IPS-18c (cell line): ENCODE data around the gene PLXNA2.

ENCODE experiments used
- H3K4me3 ChIP-seq: 2 replicates; pipeline ENCODE4 v1.7.0; 2013; ENCODE audit warnings: low read depth, mild to moderate bottlenecking, low read length, moderate library complexity; ENCODE audit not compliant: insufficient read depth
- H3K9me3 ChIP-seq: one replicate; pipeline ENCODE4 v1.6.1; 2013; ENCODE audit warnings: mild to moderate bottlenecking, low read length, moderate library complexity; ENCODE audit not compliant: control insufficient read depth, insufficient read depth

The PLXNA2 gene

GRCh38 chr1:208113011-208113410, 131.2 kb downstream of the PLXNA2 start:
- Histone ChIP-seq H3K9me3 (no peaks in the 10 kb centered on the region), H3K4me3 (no peak overlapping the region)

- Histone ChIP-seq H3K9me3 (no peaks in the 10 kb centered on the region), H3K4me3 (no peak overlapping the region)
These were observed 131.8 kb downstream of the PLXNA2 start for GRCh38 chr1:208112401-208112800.

- no peak overlapping the region for H3K4me3 ChIP-seq
- H3K9me3 ChIP-seq = no peaks in the 10 kb centered on the region
These were observed 132.5 kb downstream of the PLXNA2 start for GRCh38 chr1:208111646-208112190.

- Histone ChIP-seq H3K4me3 (no peak overlapping the region), H3K9me3 (no peaks in the 10 kb centered on the region)
These were observed 133.9 kb downstream of the PLXNA2 start for GRCh38 chr1:208110296-208110695.

GRCh38 chr1:208108646-208109330, 135.4 kb downstream of the PLXNA2 start:
- H3K4me3 ChIP-seq = no peak overlapping the region
- no peaks in the 10 kb centered on the region for H3K9me3 ChIP-seq

- no peak overlapping the region for H3K4me3 ChIP-seq
- no peaks in the 10 kb centered on the region for H3K9me3 ChIP-seq
These were observed 136.0 kb downstream of the PLXNA2 start for GRCh38 chr1:208108213-208108608.

GRCh38 chr1:208107425-208108212, 136.6 kb downstream of the PLXNA2 start:
- Histone ChIP-seq H3K9me3 (no peaks in the 10 kb centered on the region), H3K4me3 (no peak overlapping the region)

GRCh38 chr1:208106218-208106617, 138.0 kb downstream of the PLXNA2 start:
- no peaks in the 10 kb centered on the region for H3K9me3 ChIP-seq
- H3K4me3 ChIP-seq = no peak overlapping the region

GRCh38 chr1:208105756-208106155, 138.4 kb downstream of the PLXNA2 start:
- Histone ChIP-seq H3K4me3 (no peak overlapping the region), H3K9me3 (no peaks in the 10 kb centered on the region)

GRCh38 chr1:208103597-208104513, 140.3 kb downstream of the PLXNA2 start:
- Histone ChIP-seq H3K4me3 (no peak overlapping the region), H3K9me3 (no peaks in the 10 kb centered on the region)

GRCh38 chr1:208101661-208102431, 142.3 kb downstream of the PLXNA2 start:
- no peak overlapping the region for H3K4me3 ChIP-seq
- H3K9me3 ChIP-seq = no peaks in the 10 kb centered on the region

- H3K4me3 ChIP-seq = no peak overlapping the region
- no peaks in the 10 kb centered on the region for H3K9me3 ChIP-seq
These were observed 143.3 kb downstream of the PLXNA2 start for GRCh38 chr1:208100906-208101305.

- no peak overlapping the region for H3K4me3 ChIP-seq
- H3K9me3 ChIP-seq = no peaks in the 10 kb centered on the region
These were observed 144.1 kb downstream of the PLXNA2 start for GRCh38 chr1:208100106-208100505.

- H3K4me3 ChIP-seq = no peak overlapping the region
- H3K9me3 ChIP-seq = no peaks in the 10 kb centered on the region
These were observed 145.4 kb downstream of the PLXNA2 start for GRCh38 chr1:208098773-208099172.

- Histone ChIP-seq H3K9me3 (no peaks in the 10 kb centered on the region), H3K4me3 (no peak overlapping the region)
These were observed 150.1 kb downstream of the PLXNA2 start for GRCh38 chr1:208093754-208094719.

- Histone ChIP-seq H3K9me3 (no peaks in the 10 kb centered on the region), H3K4me3 (no peak overlapping the region)
These were observed 151.1 kb downstream of the PLXNA2 start for GRCh38 chr1:208093046-208093445.
